Neural progenitor cell (in vitro differentiated cells): ENCODE data around the gene CDC42. TPM values are rescaled to one million over a fixed set of nuclear protein-coding genes. Genes with fewer than 3 reads are reported as not detected.

ENCODE experiments used
- DNase-seq: peaks from one replicate; pipeline ENCODE4 v3.0.0-alpha.2; 2016; ENCODE audit warnings: low spot score
- H2AFZ ChIP-seq: fragments of 200-600 bp; sonication (generic); replicated peaks from 2 replicates; pipeline ENCODE4 v1.6.1; 2016; ENCODE audit warnings: antibody characterized with exemption
- H3F3A ChIP-seq: fragments of 200-600 bp; sonication (generic); 2 replicates; pipeline ENCODE4 v1.6.1; 2016; ENCODE audit warnings: antibody characterized with exemption, low read depth
- H3K27ac ChIP-seq: fragments of 200-600 bp; sonication (generic); 2 replicates; pipeline ENCODE4 v1.5.1; 2016; ENCODE audit warnings: mild to moderate bottlenecking
- H3K27me3 ChIP-seq: fragments of 200-600 bp; sonication (generic); 2 replicates; pipeline ENCODE4 v1.6.1; 2016; ENCODE audit warnings: mild to moderate bottlenecking, moderate library complexity
- H3K36me3 ChIP-seq: fragments of 200-600 bp; sonication (generic); 2 replicates; pipeline ENCODE4 v1.5.1; 2016
- H3K4me1 ChIP-seq: fragments of 200-600 bp; sonication (generic); 2 replicates; pipeline ENCODE4 v1.6.1; 2016; ENCODE audit warnings: mixed run types
- H3K4me2 ChIP-seq: fragments of 200-600 bp; sonication (generic); 2 replicates; pipeline ENCODE4 v1.6.1; 2016
- H3K4me3 ChIP-seq: fragments of 200-600 bp; sonication (generic); 2 replicates; pipeline ENCODE4 v1.5.1; 2016
- H3K79me2 ChIP-seq: fragments of 200-600 bp; sonication (generic); 2 replicates; pipeline ENCODE4 v1.6.1; 2016; ENCODE audit warnings: low read depth
- H3K9ac ChIP-seq: fragments of 200-600 bp; sonication (generic); 2 replicates; pipeline ENCODE4 v1.6.1; 2016
- H3K9me3 ChIP-seq: fragments of 200-600 bp; sonication (generic); 2 replicates; pipeline ENCODE4 v1.5.1; 2016; ENCODE audit warnings: low read depth
- H4K20me1 ChIP-seq: fragments of 200-600 bp; sonication (generic); 2 replicates; pipeline ENCODE4 v1.6.1; 2016; ENCODE audit warnings: low read depth
- H3K27ac Mint-ChIP-seq: 3 replicates; pipeline ENCODE4 v1.8.0; 2021; ENCODE audit warnings: mixed read lengths
- H3K27me3 Mint-ChIP-seq: 2 replicates; pipeline ENCODE4 v1.8.0; 2022; ENCODE audit warnings: low read depth, mild to moderate bottlenecking, inconsistent platforms, moderate library complexity, mixed read lengths; ENCODE audit not compliant: insufficient read depth
- H3K36me3 Mint-ChIP-seq: 3 replicates; pipeline ENCODE4 v1.8.0; 2021; ENCODE audit warnings: mixed read lengths
- H3K4me1 Mint-ChIP-seq: 3 replicates; pipeline ENCODE4 v1.8.0; 2021; ENCODE audit warnings: mixed read lengths
- H3K4me3 Mint-ChIP-seq: 3 replicates; pipeline ENCODE4 v1.8.0; 2021; ENCODE audit warnings: mild to moderate bottlenecking, moderate library complexity, mixed read lengths
- H3K9me3 Mint-ChIP-seq: 3 replicates; pipeline ENCODE4 v1.8.0; 2020; ENCODE audit warnings: mixed read lengths
- EZH2 ChIP-seq: fragments of 200-600 bp; sonication (generic); IDR thresholded peaks from 2 replicates; pipeline ENCODE4 v1.6.1; 2017; ENCODE audit warnings: antibody characterized with exemption, mild to moderate bottlenecking, moderate library complexity
- EZH2phosphoT487 ChIP-seq: fragments of 200-600 bp; sonication (generic); IDR thresholded peaks from 2 replicates; pipeline ENCODE4 v1.6.1; 2017; ENCODE audit warnings: antibody characterized with exemption
- total RNA-seq: library from RNA; depleted of rRNA; stranded (reverse); fragments of >200 nt; gene quantifications from 2 replicates; pipeline ENCODE4 v1.2.3, GENCODE V29; 2015; ENCODE audit warnings: low replicate concordance
- TF ChIP-seq, protein P1 (sequence below): fragments of 200-600 bp; sonication (generic); IDR thresholded peaks from 2 replicates; pipeline ENCODE4 v1.5.1; 2017; ENCODE audit warnings: antibody characterized with exemption, mild to moderate bottlenecking

CDC42 gene
- total RNA-seq, 1 donor from 2014 or later, result 348 TPM

DNA sequence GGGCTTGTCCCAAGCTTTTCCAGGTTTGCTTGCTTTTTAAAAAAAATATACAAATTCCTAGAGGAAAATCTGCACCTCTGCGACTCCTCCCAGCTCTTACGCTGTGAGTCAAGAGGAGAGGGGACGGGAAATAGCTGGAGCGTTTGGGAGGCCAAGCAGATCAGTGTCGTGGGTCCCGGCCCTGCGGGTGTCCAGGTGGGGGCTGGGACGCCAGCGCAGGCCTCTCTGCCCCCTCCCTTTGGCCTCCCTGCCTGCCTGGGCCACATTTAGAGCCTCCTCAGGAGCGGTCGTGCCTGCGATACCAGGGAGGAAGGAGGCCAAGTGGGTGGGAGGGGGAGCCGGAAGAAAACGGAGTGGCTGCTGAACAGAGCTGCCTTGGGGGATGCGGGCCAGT lies 81.4 kb downstream of the CDC42 start:
- Mint-ChIP-seq H3K27me3 (peaks cover 11% of the 10 kb centered on the region), H3K4me1 (peaks cover 59% of the 10 kb centered on the region), H3K9me3 (no peaks in the 10 kb centered on the region), H3K36me3 (peaks cover 27% of the 10 kb centered on the region), H3K4me3 (no peak overlapping the region), H3K27ac (no peak overlapping the region)
- Histone ChIP-seq H3K9ac (no peak overlapping the region), H3K36me3 (no peaks in the 10 kb centered on the region), H3K9me3 (no peaks in the 10 kb centered on the region), H3K27ac (no peak overlapping the region), H3K4me3 (no peak overlapping the region), H4K20me1 (peaks cover 81% of the 10 kb centered on the region), H3K79me2 (no peaks in the 10 kb centered on the region), H3F3A (peaks cover 4% of the 10 kb centered on the region), H2AFZ (no peak overlapping the region), H3K4me1 (peaks cover 9% of the 10 kb centered on the region), H3K4me2 (peak overlapping the region; percentile 60), H3K27me3 (peaks cover 63% of the 10 kb centered on the region)
- TF ChIP-seq, protein P1, sequence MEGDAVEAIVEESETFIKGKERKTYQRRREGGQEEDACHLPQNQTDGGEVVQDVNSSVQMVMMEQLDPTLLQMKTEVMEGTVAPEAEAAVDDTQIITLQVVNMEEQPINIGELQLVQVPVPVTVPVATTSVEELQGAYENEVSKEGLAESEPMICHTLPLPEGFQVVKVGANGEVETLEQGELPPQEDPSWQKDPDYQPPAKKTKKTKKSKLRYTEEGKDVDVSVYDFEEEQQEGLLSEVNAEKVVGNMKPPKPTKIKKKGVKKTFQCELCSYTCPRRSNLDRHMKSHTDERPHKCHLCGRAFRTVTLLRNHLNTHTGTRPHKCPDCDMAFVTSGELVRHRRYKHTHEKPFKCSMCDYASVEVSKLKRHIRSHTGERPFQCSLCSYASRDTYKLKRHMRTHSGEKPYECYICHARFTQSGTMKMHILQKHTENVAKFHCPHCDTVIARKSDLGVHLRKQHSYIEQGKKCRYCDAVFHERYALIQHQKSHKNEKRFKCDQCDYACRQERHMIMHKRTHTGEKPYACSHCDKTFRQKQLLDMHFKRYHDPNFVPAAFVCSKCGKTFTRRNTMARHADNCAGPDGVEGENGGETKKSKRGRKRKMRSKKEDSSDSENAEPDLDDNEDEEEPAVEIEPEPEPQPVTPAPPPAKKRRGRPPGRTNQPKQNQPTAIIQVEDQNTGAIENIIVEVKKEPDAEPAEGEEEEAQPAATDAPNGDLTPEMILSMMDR, result no peak
- no peak for TF ChIP-seq EZH2
- DNase-seq, result peak; percentile 36

DNA sequence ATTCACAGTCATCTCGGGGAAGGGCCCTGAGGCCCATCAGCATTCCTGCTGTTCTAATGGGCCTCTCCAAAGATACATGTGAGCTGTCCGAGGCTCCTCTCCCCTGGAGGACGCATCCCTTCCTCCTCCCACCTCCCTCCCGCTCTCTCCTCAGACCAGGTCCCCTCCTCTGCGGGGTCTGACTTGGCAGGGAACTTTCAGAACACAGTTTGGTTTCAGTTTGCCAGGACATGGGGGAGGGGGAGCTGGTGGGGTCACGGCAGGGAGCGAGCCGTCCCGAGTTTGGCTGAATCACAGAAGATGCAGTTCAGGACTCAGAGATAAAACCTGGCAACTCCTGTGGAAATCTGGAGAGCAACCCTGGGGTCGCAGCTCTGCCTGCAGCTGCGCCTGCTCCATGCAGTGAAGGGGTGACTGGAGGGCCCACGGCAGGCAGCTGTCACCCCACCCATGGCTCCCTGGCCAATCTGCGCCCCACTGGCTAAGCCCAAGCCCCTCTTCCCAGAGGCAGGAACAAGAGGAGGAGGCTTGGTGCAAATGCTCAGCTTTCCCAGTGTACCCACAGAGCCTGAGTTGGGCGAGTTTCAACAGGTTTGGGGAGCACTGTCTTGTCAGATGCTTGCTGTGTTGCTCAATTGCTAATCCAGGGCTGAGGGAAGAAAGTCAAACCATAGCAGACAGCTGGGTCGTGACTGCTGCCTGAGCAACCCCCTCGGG lies 84.7 kb downstream of the CDC42 start:
- DNase-seq, result peak; percentile 33
- H4K20me1 ChIP-seq, result peaks cover 95% of the 10 kb centered on the region
- peaks cover 18% of the 10 kb centered on the region for H3K27me3 Mint-ChIP-seq

DNA sequence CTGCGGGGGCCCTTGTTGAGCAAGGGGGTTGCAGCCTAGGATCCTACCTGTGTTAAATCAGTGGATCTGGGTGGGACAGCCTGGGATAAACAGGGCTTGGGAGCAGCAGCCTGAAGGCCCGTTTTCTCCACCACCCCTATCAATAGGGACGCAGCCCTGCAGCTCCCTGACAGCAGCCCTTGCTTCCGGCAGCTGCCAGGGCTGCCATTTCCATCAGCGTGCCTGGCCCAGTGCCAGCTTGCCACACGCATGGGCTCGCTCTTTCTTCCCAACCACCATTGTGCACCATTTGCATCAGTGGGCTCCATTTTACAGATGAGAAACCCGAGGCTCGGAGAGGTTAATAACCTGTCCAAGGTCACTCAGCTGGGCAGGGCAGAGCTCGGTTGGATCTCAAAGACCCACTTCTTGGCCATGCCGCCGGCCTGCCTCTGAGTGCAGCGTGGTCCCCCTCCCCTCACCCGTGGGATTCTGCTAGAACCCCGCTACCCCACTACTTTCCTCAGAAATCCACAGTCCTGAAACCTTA lies 86.6 kb downstream of the CDC42 start:
- H3K4me3 ChIP-seq, result no peak overlapping the region
- Mint-ChIP-seq H3K27me3 (peaks cover 24% of the 10 kb centered on the region), H3K27ac (no peak overlapping the region), H3K4me3 (peak overlapping the region; percentile 52), H3K36me3 (peaks cover 26% of the 10 kb centered on the region), H3K4me1 (peaks cover 73% of the 10 kb centered on the region), H3K9me3 (no peaks in the 10 kb centered on the region)
- no peak for DNase-seq
- H3K9me3 ChIP-seq, result no peaks in the 10 kb centered on the region
- peaks cover 18% of the 10 kb centered on the region for H3K4me1 ChIP-seq
- H3K36me3 ChIP-seq, result no peaks in the 10 kb centered on the region
- H3K27me3 ChIP-seq, result peaks cover 93% of the 10 kb centered on the region
- peaks cover 86% of the 10 kb centered on the region for H4K20me1 ChIP-seq
- no peaks in the 10 kb centered on the region for H3K79me2 ChIP-seq
- no peak overlapping the region for H3K27ac ChIP-seq
- no peak overlapping the region for H3K9ac ChIP-seq
- no peak overlapping the region for H3K4me2 ChIP-seq
- peaks cover 10% of the 10 kb centered on the region for H3F3A ChIP-seq
- H2AFZ ChIP-seq, result no peak overlapping the region
- no peak for TF ChIP-seq EZH2
- TF ChIP-seq, protein P1, result no peak

More for the DNA sequence above, 84.7 kb downstream of the CDC42 start:
- peaks cover 26% of the 10 kb centered on the region for H3K36me3 Mint-ChIP-seq
- no peaks in the 10 kb centered on the region for H3K9me3 ChIP-seq
- H3K27ac ChIP-seq, result no peak overlapping the region
- no peak overlapping the region for H3K4me2 ChIP-seq
- peak overlapping the region; percentile 53 for H3K27ac Mint-ChIP-seq
- no peaks in the 10 kb centered on the region for H3K79me2 ChIP-seq
- peaks cover 95% of the 10 kb centered on the region for H3K27me3 ChIP-seq
- TF ChIP-seq EZH2phosphoT487, result no peak
- TF ChIP-seq, protein P1, result no peak
- TF ChIP-seq EZH2, result no peak
- H3K4me3 Mint-ChIP-seq, result peak overlapping the region; percentile 46
- peaks cover 20% of the 10 kb centered on the region for H3K4me1 ChIP-seq
- peaks cover 80% of the 10 kb centered on the region for H3K4me1 Mint-ChIP-seq
- no peaks in the 10 kb centered on the region for H3K36me3 ChIP-seq
- H3F3A ChIP-seq, result peaks cover 11% of the 10 kb centered on the region
- H3K4me3 ChIP-seq, result no peak overlapping the region
- H3K9ac ChIP-seq, result no peak overlapping the region
- no peaks in the 10 kb centered on the region for H3K9me3 Mint-ChIP-seq
- H2AFZ ChIP-seq, result no peak overlapping the region
